ENCODE data around the gene E2F7.

DNA sequence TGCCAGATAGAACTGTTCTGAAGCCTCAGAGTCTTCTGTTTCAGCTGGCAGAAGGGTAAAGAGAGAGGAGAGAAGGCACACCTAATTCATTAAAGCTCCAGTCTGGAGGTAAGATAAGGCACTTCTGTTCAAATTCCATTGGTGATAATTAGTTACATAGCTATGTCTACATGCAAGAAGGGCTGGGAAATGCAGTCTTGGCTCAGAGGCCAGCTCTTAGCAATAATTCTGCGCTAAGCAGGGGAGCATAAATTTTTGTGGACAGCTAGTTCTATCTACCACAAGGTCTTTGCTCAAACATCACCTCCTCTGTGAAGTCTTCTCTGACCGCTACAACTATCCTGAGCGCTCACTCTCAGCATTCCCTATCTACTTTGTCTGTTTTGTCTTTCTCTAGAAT is 14.3 kb upstream of the E2F7 start:
- TF ChIP-seq POLR2A (IDR thresholded peaks at IDR 0.05) (no peak), CTCF (IDR thresholded peaks at IDR 0.05) (no peak), EP300 (IDR thresholded peaks at IDR 0.05) (no peak), POLR2AphosphoS5 (IDR thresholded peaks at IDR 0.05) (no peak)
